WTC11 (cell line): ENCODE results near the gene TKT. TPM values are rescaled to one million over a fixed set of nuclear protein-coding genes. Genes with fewer than 3 reads are reported as not detected.

Source experiments
- ATAC-seq: fragments of 200-7000 bp; cut with Tn5 transposase; 2 replicates; pipeline ENCODE4 v1.10.0; 2021; ENCODE audit warnings: mild to moderate bottlenecking, moderate library complexity
- CTCF ChIA-PET: fragments of 300-600 bp; sonication (Branson Sonifier 250); formaldehyde crosslinking; loops from one replicate; lab custom pipeline; 2021; ENCODE audit warnings: antibody characterized with exemption; lab: Charles Lee
- POLR2A ChIA-PET: fragments of 350-600 bp; sonication (Branson Sonifier 250); formaldehyde crosslinking; loops from one replicate; lab custom pipeline; 2021; ENCODE audit warnings: antibody characterized with exemption; lab: Charles Lee
- DNase-seq: peaks from one replicate; pipeline ENCODE4 v3.0.0; 2021; ENCODE audit warnings: low spot score
- H3K27ac Mint-ChIP-seq: 2 replicates; pipeline ENCODE4 v1.8.0; 2021; ENCODE audit warnings: mixed read lengths
- H3K27me3 Mint-ChIP-seq: 2 replicates; pipeline ENCODE4 v1.8.0; 2021; ENCODE audit warnings: low read depth, mild to moderate bottlenecking, moderate library complexity, mixed read lengths
- H3K36me3 Mint-ChIP-seq: 2 replicates; pipeline ENCODE4 v1.8.0; 2021; ENCODE audit warnings: mixed read lengths
- H3K4me1 Mint-ChIP-seq: 2 replicates; pipeline ENCODE4 v1.8.0; 2022; ENCODE audit warnings: mixed read lengths
- H3K4me3 Mint-ChIP-seq: 2 replicates; pipeline ENCODE4 v1.8.0; 2021; ENCODE audit warnings: mild to moderate bottlenecking, moderate library complexity, mixed read lengths
- H3K9me3 Mint-ChIP-seq: 2 replicates; pipeline ENCODE4 v1.8.0; 2021; ENCODE audit warnings: mixed read lengths
- ETV6 ChIP-seq: sonication (generic); formaldehyde crosslinking; IDR thresholded peaks from 2 replicates; pipeline ENCODE4 v1.8.1; 2022; ENCODE audit warnings: mild to moderate bottlenecking, missing genetic modification reagents
- FOXP1 ChIP-seq: sonication (generic); formaldehyde crosslinking; IDR thresholded peaks from 2 replicates; pipeline ENCODE4 v1.8.0; 2022; ENCODE audit warnings: missing genetic modification reagents, mild to moderate bottlenecking, moderate library complexity, borderline replicate concordance
- MXD4 ChIP-seq: fragments of 250-450 bp; sonication (Bioruptor Pico); IDR thresholded peaks from 2 replicates; pipeline ENCODE4 v1.8.0; 2021; ENCODE audit warnings: mild to moderate bottlenecking, moderate library complexity, borderline replicate concordance
- MYBL2 ChIP-seq: sonication (generic); formaldehyde crosslinking; IDR thresholded peaks from 2 replicates; pipeline ENCODE4 v1.8.1; 2023; ENCODE audit warnings: mild to moderate bottlenecking, moderate library complexity, missing genetic modification reagents
- RORB ChIP-seq: fragments of 250-450 bp; sonication (Bioruptor Pico); IDR thresholded peaks from 2 replicates; pipeline ENCODE4 v1.9.0; 2021; ENCODE audit warnings: mild to moderate bottlenecking
- TCF7 ChIP-seq: sonication (generic); formaldehyde crosslinking; IDR thresholded peaks from 2 replicates; pipeline ENCODE4 v1.8.0; 2022; ENCODE audit warnings: mild to moderate bottlenecking, low read depth, missing genetic modification reagents, moderate library complexity
- TEAD4 ChIP-seq: sonication (generic); formaldehyde crosslinking; IDR thresholded peaks from 2 replicates; pipeline ENCODE4 v1.8.0; 2022; ENCODE audit warnings: mild to moderate bottlenecking, missing genetic modification reagents
- TP53 ChIP-seq: sonication (generic); formaldehyde crosslinking; IDR thresholded peaks from 2 replicates; pipeline ENCODE4 v1.8.1; 2023; ENCODE audit warnings: mild to moderate bottlenecking, missing genetic modification reagents
- ZMAT4 ChIP-seq: fragments of 250-450 bp; sonication (Bioruptor Pico); IDR thresholded peaks from 2 replicates; pipeline ENCODE4 v1.9.0; 2021; ENCODE audit warnings: mild to moderate bottlenecking
- ZNF219 ChIP-seq: sonication (generic); formaldehyde crosslinking; IDR thresholded peaks from 2 replicates; pipeline ENCODE4 v1.8.0; 2023; ENCODE audit warnings: missing genetic modification reagents, mild to moderate bottlenecking, borderline replicate concordance
- total RNA-seq: library from RNA; stranded (reverse); gene quantifications from 3 replicates; pipeline ENCODE4 v1.2.3, GENCODE V29; 2021
- TF ChIP-seq, protein P1 (sequence below): fragments of 250-450 bp; sonication (Bioruptor Pico); IDR thresholded peaks from 2 replicates; pipeline ENCODE4 v1.9.0; 2021; ENCODE audit warnings: mild to moderate bottlenecking, borderline replicate concordance
- TF ChIP-seq, protein P2 (sequence below): sonication (generic); formaldehyde crosslinking; IDR thresholded peaks from 2 replicates; pipeline ENCODE4 v1.8.1; 2022; ENCODE audit warnings: low read depth, missing genetic modification reagents, borderline replicate concordance
- TF ChIP-seq, protein P3 (sequence below): sonication (generic); formaldehyde crosslinking; IDR thresholded peaks from 2 replicates; pipeline ENCODE4 v1.8.1; 2023; ENCODE audit warnings: mild to moderate bottlenecking, missing genetic modification reagents, moderate library complexity
- TF ChIP-seq, protein P4 (sequence below): sonication (generic); formaldehyde crosslinking; IDR thresholded peaks from 2 replicates; pipeline ENCODE4 v1.8.1; 2022; ENCODE audit warnings: low read depth, mild to moderate bottlenecking, moderate library complexity, missing genetic modification reagents, borderline replicate concordance
- TF ChIP-seq, protein P5 (sequence below): sonication (generic); formaldehyde crosslinking; IDR thresholded peaks from 2 replicates; pipeline ENCODE4 v1.8.1; 2023; ENCODE audit warnings: mild to moderate bottlenecking, missing genetic modification reagents
- TF ChIP-seq, protein P6 (sequence below): sonication (generic); formaldehyde crosslinking; conservative IDR thresholded peaks from 2 replicates; pipeline ENCODE4 v1.8.1; 2022; ENCODE audit warnings: mild to moderate bottlenecking, missing genetic modification reagents

Gene TKT
- total RNA-seq, 1 experiment from 2014 or later: 1,040 TPM

DNA sequence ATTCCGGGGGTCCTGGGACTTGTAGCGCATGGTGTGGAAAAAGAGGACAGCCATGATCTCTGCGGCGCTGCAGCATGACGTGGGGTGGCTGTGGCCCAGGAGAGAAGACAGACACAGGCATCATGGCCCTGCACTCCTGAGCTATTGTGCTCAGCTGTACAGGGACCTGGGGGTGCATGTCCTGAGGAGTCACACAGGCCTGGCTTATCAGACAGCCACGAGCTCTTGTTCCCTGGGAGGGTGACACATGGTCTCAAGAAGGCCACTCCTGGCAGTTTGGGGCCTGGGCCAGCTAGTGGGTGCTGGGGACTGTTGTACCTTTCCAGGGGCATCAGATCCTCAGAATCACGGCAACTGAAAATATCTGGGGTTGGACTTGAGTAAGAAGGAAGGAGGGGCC, 13.7 kb downstream of the TKT start (continued):
- TF ChIP-seq, protein P1, sequence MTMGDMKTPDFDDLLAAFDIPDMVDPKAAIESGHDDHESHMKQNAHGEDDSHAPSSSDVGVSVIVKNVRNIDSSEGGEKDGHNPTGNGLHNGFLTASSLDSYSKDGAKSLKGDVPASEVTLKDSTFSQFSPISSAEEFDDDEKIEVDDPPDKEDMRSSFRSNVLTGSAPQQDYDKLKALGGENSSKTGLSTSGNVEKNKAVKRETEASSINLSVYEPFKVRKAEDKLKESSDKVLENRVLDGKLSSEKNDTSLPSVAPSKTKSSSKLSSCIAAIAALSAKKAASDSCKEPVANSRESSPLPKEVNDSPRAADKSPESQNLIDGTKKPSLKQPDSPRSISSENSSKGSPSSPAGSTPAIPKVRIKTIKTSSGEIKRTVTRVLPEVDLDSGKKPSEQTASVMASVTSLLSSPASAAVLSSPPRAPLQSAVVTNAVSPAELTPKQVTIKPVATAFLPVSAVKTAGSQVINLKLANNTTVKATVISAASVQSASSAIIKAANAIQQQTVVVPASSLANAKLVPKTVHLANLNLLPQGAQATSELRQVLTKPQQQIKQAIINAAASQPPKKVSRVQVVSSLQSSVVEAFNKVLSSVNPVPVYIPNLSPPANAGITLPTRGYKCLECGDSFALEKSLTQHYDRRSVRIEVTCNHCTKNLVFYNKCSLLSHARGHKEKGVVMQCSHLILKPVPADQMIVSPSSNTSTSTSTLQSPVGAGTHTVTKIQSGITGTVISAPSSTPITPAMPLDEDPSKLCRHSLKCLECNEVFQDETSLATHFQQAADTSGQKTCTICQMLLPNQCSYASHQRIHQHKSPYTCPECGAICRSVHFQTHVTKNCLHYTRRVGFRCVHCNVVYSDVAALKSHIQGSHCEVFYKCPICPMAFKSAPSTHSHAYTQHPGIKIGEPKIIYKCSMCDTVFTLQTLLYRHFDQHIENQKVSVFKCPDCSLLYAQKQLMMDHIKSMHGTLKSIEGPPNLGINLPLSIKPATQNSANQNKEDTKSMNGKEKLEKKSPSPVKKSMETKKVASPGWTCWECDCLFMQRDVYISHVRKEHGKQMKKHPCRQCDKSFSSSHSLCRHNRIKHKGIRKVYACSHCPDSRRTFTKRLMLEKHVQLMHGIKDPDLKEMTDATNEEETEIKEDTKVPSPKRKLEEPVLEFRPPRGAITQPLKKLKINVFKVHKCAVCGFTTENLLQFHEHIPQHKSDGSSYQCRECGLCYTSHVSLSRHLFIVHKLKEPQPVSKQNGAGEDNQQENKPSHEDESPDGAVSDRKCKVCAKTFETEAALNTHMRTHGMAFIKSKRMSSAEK: no peak
- TF ChIP-seq, protein P2, sequence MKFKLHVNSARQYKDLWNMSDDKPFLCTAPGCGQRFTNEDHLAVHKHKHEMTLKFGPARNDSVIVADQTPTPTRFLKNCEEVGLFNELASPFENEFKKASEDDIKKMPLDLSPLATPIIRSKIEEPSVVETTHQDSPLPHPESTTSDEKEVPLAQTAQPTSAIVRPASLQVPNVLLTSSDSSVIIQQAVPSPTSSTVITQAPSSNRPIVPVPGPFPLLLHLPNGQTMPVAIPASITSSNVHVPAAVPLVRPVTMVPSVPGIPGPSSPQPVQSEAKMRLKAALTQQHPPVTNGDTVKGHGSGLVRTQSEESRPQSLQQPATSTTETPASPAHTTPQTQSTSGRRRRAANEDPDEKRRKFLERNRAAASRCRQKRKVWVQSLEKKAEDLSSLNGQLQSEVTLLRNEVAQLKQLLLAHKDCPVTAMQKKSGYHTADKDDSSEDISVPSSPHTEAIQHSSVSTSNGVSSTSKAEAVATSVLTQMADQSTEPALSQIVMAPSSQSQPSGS (CRISPR knock-in tag): no peak
- no peak for TF ChIP-seq ZMAT4 (CRISPR knock-in tag)

- Mint-ChIP-seq H3K4me3 (no peak overlapping the region), H3K27me3 (no peaks in the 10 kb centered on the region), H3K36me3 (peaks cover 61% of the 10 kb centered on the region), H3K9me3 (no peaks in the 10 kb centered on the region), H3K4me1 (peaks cover 53% of the 10 kb centered on the region), H3K27ac (peak overlapping the region; percentile 91)
- CTCF ChIA-PET: no interaction called here
- DNase-seq (no peak), ATAC-seq (no peak)
- POLR2A ChIA-PET: interaction anchor here (1.5 kb wide), 1 partner anchor 9 kb away, joined by 3 read pairs; no protein-coding TSS in a partner anchor
- TF ChIP-seq, protein P3, sequence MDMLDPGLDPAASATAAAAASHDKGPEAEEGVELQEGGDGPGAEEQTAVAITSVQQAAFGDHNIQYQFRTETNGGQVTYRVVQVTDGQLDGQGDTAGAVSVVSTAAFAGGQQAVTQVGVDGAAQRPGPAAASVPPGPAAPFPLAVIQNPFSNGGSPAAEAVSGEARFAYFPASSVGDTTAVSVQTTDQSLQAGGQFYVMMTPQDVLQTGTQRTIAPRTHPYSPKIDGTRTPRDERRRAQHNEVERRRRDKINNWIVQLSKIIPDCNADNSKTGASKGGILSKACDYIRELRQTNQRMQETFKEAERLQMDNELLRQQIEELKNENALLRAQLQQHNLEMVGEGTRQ (CRISPR knock-in tag): no peak
- TF ChIP-seq TCF7 (CRISPR knock-in tag) (no peak), TP53 (no peak), ZNF219 (CRISPR knock-in tag) (no peak), TEAD4 (no peak), ETV6 (CRISPR knock-in tag) (no peak), ZMAT4 (CRISPR knock-in tag) (no peak), MYBL2 (CRISPR knock-in tag) (no peak), RORB (no peak), FOXP1 (CRISPR knock-in tag) (no peak), MXD4 (no peak)
- TF ChIP-seq, protein P4, sequence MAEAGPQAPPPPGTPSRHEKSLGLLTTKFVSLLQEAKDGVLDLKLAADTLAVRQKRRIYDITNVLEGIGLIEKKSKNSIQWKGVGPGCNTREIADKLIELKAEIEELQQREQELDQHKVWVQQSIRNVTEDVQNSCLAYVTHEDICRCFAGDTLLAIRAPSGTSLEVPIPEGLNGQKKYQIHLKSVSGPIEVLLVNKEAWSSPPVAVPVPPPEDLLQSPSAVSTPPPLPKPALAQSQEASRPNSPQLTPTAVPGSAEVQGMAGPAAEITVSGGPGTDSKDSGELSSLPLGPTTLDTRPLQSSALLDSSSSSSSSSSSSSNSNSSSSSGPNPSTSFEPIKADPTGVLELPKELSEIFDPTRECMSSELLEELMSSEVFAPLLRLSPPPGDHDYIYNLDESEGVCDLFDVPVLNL: no peak
- TF ChIP-seq, protein P1: no peak
- TF ChIP-seq, protein P5, sequence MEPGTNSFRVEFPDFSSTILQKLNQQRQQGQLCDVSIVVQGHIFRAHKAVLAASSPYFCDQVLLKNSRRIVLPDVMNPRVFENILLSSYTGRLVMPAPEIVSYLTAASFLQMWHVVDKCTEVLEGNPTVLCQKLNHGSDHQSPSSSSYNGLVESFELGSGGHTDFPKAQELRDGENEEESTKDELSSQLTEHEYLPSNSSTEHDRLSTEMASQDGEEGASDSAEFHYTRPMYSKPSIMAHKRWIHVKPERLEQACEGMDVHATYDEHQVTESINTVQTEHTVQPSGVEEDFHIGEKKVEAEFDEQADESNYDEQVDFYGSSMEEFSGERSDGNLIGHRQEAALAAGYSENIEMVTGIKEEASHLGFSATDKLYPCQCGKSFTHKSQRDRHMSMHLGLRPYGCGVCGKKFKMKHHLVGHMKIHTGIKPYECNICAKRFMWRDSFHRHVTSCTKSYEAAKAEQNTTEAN: no peak
- TF ChIP-seq, protein P6, sequence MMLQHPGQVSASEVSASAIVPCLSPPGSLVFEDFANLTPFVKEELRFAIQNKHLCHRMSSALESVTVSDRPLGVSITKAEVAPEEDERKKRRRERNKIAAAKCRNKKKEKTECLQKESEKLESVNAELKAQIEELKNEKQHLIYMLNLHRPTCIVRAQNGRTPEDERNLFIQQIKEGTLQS: no peak
These were observed 14.5 kb downstream of the TKT start for GRCh38 chr3:53240989-53241972.
